Subcutaneous adipose tissue (tissue), 4 donors: Measurements from ENCODE around the gene RAB26. TPM values are rescaled to one million over a fixed set of nuclear protein-coding genes. Genes with fewer than 3 reads are reported as not detected.

ENCODE experiments used
- CTCF ChIP-seq: fragments of 450-650 bp; IDR thresholded peaks from one replicate; pipeline ENCODE4 v1.5.1; 2016; ENCODE audit warnings: low read depth, mild to moderate bottlenecking, control low read depth, antibody characterized with exemption, moderate library complexity
- total RNA-seq, 4 donors: library from RNA; depleted of rRNA; stranded (reverse); fragments of >200 nt; gene quantifications; one replicate each; pipeline ENCODE4 v1.1.0, GENCODE V29; 2016

Gene RAB26
- total RNA-seq, 4 donors from 2014 or later, result 3.0 TPM; not detected in 3

DNA sequence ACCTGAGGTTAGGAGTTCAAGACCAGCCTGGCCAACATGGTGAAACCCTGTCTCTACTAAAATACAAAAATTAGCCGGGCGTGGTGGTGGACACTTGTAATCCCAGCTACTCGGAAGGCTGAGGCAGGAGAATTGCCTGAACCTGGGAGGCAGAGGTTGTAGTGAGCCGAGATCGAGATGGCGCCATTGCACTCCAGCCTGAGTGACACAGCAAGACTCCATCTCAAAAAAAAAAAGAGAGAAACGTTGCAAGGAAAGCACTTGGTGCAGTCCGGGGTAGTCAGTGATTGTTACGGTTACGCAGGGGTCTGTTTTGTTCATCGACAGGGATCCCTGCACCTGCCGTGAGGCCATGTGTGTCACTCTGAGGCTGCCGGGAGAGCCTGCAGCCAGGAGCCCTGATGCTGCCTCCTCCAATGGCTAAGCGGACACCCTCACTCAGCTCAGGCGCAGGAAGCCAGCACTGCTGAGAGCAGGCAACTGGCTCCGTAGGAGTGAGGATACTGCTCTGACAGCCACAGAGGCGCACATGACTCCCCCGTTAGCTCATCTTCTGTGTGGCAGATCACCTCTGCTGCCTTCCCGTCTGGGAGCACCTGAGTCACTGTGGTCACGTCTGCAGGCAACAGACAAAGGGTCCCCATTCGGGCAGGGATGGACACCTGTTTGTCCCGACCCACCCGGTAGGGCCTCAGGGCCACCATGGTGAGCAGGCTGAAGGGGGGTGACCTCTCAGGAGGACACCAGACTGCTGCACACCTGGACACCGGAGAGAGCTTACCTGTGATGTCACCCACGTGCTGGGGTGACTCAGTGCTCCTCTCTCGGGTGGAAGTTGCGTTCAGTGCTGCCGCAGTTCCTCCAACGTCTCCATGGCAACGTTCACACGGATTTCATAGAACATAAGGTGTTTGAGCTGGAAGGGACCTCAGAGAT lies 5.2 kb upstream of the RAB26 start:
- TF ChIP-seq CTCF, result no peak

- no peak for TF ChIP-seq CTCF
Measured at GRCh38 chr16:2143878-2144485, 4.4 kb upstream of the RAB26 start.

GRCh38 chr16:2145843-2146242 lies 2.6 kb upstream of the RAB26 start:
- TF ChIP-seq CTCF, result no peak

GRCh38 chr16:2147378-2147777 lies 1.0 kb upstream of the RAB26 start:
- TF ChIP-seq CTCF, result no peak

- no peak for TF ChIP-seq CTCF
Measured at GRCh38 chr16:2148714-2149629, 547 bp downstream of the RAB26 start.

GRCh38 chr16:2149630-2150417 lies 1.4 kb downstream of the RAB26 start:
- no peak for TF ChIP-seq CTCF
